Spinal cord (tissue), 10 donors: ENCODE data around the gene ZDHHC3. TPM values are rescaled to one million over a fixed set of nuclear protein-coding genes. Genes with fewer than 3 reads are reported as not detected.

ENCODE experiments used
- DNase-seq, 6 donors: peaks; one replicate each; pipeline versions ENCODE4 v3.0.0 to v3.0.0-alpha.2; 2013 to 2015; ENCODE audit warnings: low spot score in 6 of 6, low read depth in 4 of 6
- H3K27ac ChIP-seq: one replicate; pipeline ENCODE4 v1.5.1; 2013; ENCODE audit warnings: low read depth, low read length, control low read depth
- H3K27me3 ChIP-seq: one replicate; pipeline ENCODE4 v1.6.1; 2013; ENCODE audit warnings: low read length; ENCODE audit not compliant: control insufficient read depth, insufficient read depth
- H3K36me3 ChIP-seq: one replicate; pipeline ENCODE4 v1.6.1; 2013; ENCODE audit warnings: low read length; ENCODE audit not compliant: control insufficient read depth, insufficient read depth
- H3K4me1 ChIP-seq: one replicate; pipeline ENCODE4 v1.6.1; 2013; ENCODE audit warnings: low read length; ENCODE audit not compliant: control insufficient read depth, insufficient read depth
- H3K4me3 ChIP-seq: one replicate; pipeline ENCODE4 v1.5.1; 2013; ENCODE audit warnings: low read depth, low read length, control low read depth
- H3K9me3 ChIP-seq: one replicate; pipeline ENCODE4 v1.6.1; 2013; ENCODE audit warnings: low read length; ENCODE audit not compliant: control insufficient read depth, insufficient read depth
- WGBS: methylation state at CpG from one replicate; pipeline ENCODE4 v1.1.5; 2013; ENCODE audit warnings: missing lambda C conversion rate; ENCODE audit not compliant: insufficient coverage; 5-methylcytosine and 5-hydroxymethylcytosine counted together
- polyA plus RNA-seq, 2 donors: library from polyadenylated mRNA; unstranded; fragments of 120-200 nt; gene quantifications; one replicate each; pipeline ENCODE4 v1.2.1, GENCODE V29; 2013; ENCODE audit not compliant: insufficient read length in 2 of 2
- total RNA-seq, 2 donors: library from RNA; depleted of rRNA in 1 of 2; stranded (reverse); fragments of 120-200 nt in 1 of 2; fragments of >200 nt in 1 of 2; gene quantifications; one replicate each; pipeline versions ENCODE4 v1.2.3 to v1.2.4, GENCODE V29; 2013 to 2014
- donor health status: healthy.

Gene ZDHHC3
- total and polyA plus RNA-seq, 4 donors, result 57.8 to 95.8 (median 70.6) TPM

- H3K9me3 ChIP-seq, result no peaks in the 10 kb centered on the region
- no peak overlapping the region for H3K4me3 ChIP-seq
- peaks cover 25% of the 10 kb centered on the region for H3K36me3 ChIP-seq
- peaks cover 3% of the 10 kb centered on the region for H3K4me1 ChIP-seq
- DNase-seq, result no peak
- H3K27me3 ChIP-seq, result no peaks in the 10 kb centered on the region
- H3K27ac ChIP-seq, result no peak overlapping the region
- WGBS, result 91% methylated on average over 3 of the region's 4 CpGs
Measured at GRCh38 chr3:45000823-45001222, 24.8 kb upstream of the ZDHHC3 start.

DNA sequence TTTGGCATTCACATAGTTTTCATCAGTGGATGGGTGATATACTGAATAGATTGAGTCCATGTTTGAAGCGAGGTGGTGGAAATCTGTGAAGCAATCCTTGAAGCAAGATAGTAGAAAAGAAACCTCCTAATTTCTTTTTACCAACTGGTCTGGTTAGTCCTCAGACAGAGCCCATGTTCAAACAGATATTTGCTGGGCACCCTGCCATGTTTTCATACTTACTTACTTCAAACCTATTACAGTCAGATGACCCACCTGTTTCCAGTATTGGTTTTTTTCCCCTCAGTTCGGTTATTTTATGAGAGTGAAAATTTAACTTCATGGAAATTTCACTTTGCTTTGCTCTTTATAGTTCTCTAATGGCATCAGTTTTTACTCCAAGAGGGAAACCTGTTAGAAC is 23.8 kb upstream of the ZDHHC3 start:
- WGBS, result no CpG with 5 or more reads among the region's 2 CpGs
- H3K36me3 ChIP-seq, result peaks cover 25% of the 10 kb centered on the region

DNA sequence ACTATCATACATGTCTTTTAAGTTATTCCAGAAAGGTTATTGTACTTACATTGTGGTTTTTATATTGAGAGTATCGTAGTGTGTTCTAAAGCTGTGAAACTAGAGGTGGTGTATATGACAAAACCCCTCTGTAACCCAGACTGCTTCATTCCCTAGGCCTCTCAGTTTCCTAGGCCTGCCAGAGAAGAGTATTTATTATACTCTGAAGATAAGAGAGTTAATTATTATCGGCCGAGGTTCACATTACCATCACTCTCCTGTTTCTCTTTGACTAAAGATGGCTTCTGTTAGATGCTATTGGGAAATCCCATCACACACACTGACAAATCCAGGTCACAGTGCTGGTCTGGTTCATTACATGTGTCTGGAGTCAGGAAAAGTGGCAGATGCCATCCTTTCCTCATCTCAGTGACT is 20.6 kb upstream of the ZDHHC3 start:
- DNase-seq, result peak in 1 of 6 donors; percentile 36
- H3K27me3 ChIP-seq, result no peaks in the 10 kb centered on the region
- H3K36me3 ChIP-seq, result peaks cover 20% of the 10 kb centered on the region
- H3K4me3 ChIP-seq, result no peak overlapping the region
- no CpG with 5 or more reads among the region's 3 CpGs for WGBS
- no peaks in the 10 kb centered on the region for H3K9me3 ChIP-seq
- H3K4me1 ChIP-seq, result peaks cover 20% of the 10 kb centered on the region
- no peak overlapping the region for H3K27ac ChIP-seq

More for the DNA sequence above, 23.8 kb upstream of the ZDHHC3 start:
- DNase-seq, result no peak
- Histone ChIP-seq H3K9me3 (no peaks in the 10 kb centered on the region), H3K4me1 (peaks cover 12% of the 10 kb centered on the region), H3K4me3 (no peak overlapping the region), H3K27me3 (no peaks in the 10 kb centered on the region), H3K27ac (no peak overlapping the region)

- 42% methylated on average over 2 of the region's 8 CpGs for WGBS
- H3K4me1 ChIP-seq, result peaks cover 20% of the 10 kb centered on the region
- H3K4me3 ChIP-seq, result no peak overlapping the region
- DNase-seq, result peak in 5 of 6 donors; percentile 70 to 97 (median 79)
- no peaks in the 10 kb centered on the region for H3K9me3 ChIP-seq
- H3K36me3 ChIP-seq, result peaks cover 17% of the 10 kb centered on the region
- H3K27me3 ChIP-seq, result no peaks in the 10 kb centered on the region
- H3K27ac ChIP-seq, result no peak overlapping the region
Measured at GRCh38 chr3:44995142-44995770, 19.3 kb upstream of the ZDHHC3 start.

GRCh38 chr3:44993471-44994205 is 17.7 kb upstream of the ZDHHC3 start:
- Histone ChIP-seq H3K4me1 (peaks cover 20% of the 10 kb centered on the region), H3K4me3 (no peak overlapping the region), H3K9me3 (no peaks in the 10 kb centered on the region), H3K36me3 (peaks cover 21% of the 10 kb centered on the region), H3K27me3 (no peaks in the 10 kb centered on the region), H3K27ac (peak overlapping the region; percentile 4)
- peak in 2 of 6 donors; percentile 35 to 39 for DNase-seq

- Histone ChIP-seq H3K27ac (no peak overlapping the region), H3K36me3 (peaks cover 15% of the 10 kb centered on the region), H3K27me3 (no peaks in the 10 kb centered on the region), H3K9me3 (no peaks in the 10 kb centered on the region), H3K4me3 (no peak overlapping the region), H3K4me1 (peaks cover 20% of the 10 kb centered on the region)
- 39% methylated on average over 3 of the region's 7 CpGs for WGBS
- peak in 1 of 6 donors; percentile 29 for DNase-seq
Measured at GRCh38 chr3:44992555-44993470, 16.8 kb upstream of the ZDHHC3 start.

GRCh38 chr3:44991326-44991725 is 15.4 kb upstream of the ZDHHC3 start:
- DNase-seq, result no peak
- no peaks in the 10 kb centered on the region for H3K9me3 ChIP-seq
- WGBS, result 100% methylated on average over 1 of the region's 1 CpG
- no peak overlapping the region for H3K27ac ChIP-seq
- no peaks in the 10 kb centered on the region for H3K27me3 ChIP-seq
- H3K4me3 ChIP-seq, result no peak overlapping the region
- peaks cover 15% of the 10 kb centered on the region for H3K36me3 ChIP-seq
- H3K4me1 ChIP-seq, result peaks cover 20% of the 10 kb centered on the region

- Histone ChIP-seq H3K27ac (no peak overlapping the region), H3K27me3 (no peaks in the 10 kb centered on the region), H3K4me3 (no peak overlapping the region), H3K36me3 (peaks cover 20% of the 10 kb centered on the region), H3K4me1 (peaks cover 9% of the 10 kb centered on the region), H3K9me3 (no peaks in the 10 kb centered on the region)
- DNase-seq, result no peak
- WGBS, result 100% methylated on average over 1 of the region's 1 CpG
Measured at GRCh38 chr3:44989636-44990373, 13.8 kb upstream of the ZDHHC3 start.

- Histone ChIP-seq H3K27me3 (no peaks in the 10 kb centered on the region), H3K9me3 (no peaks in the 10 kb centered on the region), H3K4me1 (peaks cover 6% of the 10 kb centered on the region), H3K36me3 (peaks cover 20% of the 10 kb centered on the region), H3K4me3 (no peak overlapping the region), H3K27ac (no peak overlapping the region)
- no peak for DNase-seq
- 94% methylated on average over 6 of the region's 8 CpGs for WGBS
Measured at GRCh38 chr3:44989141-44989540, 13.2 kb upstream of the ZDHHC3 start.
